OCI-LY3 (cell line): Measurements from ENCODE around the gene PIH1D1.

ENCODE experiments used
- CTCF ChIP-seq: fragments of 200-600, 300-600 bp; sonication (generic); IDR thresholded peaks from 2 replicates; pipeline ENCODE4 v1.5.1; 2014; ENCODE audit warnings: antibody characterized with exemption, low read length, low read depth
- EZH2phosphoT487 ChIP-seq: fragments of 200-600 bp; shearing (Covaris generic); IDR thresholded peaks from 2 replicates; pipeline ENCODE4 v1.6.1; 2018; ENCODE audit warnings: antibody characterized with exemption, mixed run types, low read depth

GRCh38 chr19:49413348-49413747 is 38.3 kb downstream of the PIH1D1 start:
- TF ChIP-seq CTCF = no peak
- TF ChIP-seq EZH2phosphoT487 = no peak
